Chondrocyte (in vitro differentiated cells): ENCODE measurements around the gene SLC41A1. TPM values are rescaled to one million over a fixed set of nuclear protein-coding genes. Genes with fewer than 3 reads are reported as not detected.

Experiments
- DNase-seq: peaks from one replicate; pipeline ENCODE4 v3.0.0; 2021; ENCODE audit warnings: mixed read lengths, low spot score
- H3K27ac Mint-ChIP-seq: one replicate; pipeline ENCODE4 v1.8.0; 2021; ENCODE audit warnings: mild to moderate bottlenecking, moderate library complexity, mixed read lengths; ENCODE audit not compliant: unreplicated experiment
- H3K27me3 Mint-ChIP-seq: 2 replicates; pipeline ENCODE4 v1.8.0; 2021; ENCODE audit warnings: low read depth, mixed read lengths
- H3K36me3 Mint-ChIP-seq: 2 replicates; pipeline ENCODE4 v1.8.0; 2021; ENCODE audit warnings: low read depth, mixed read lengths
- H3K4me1 Mint-ChIP-seq: 2 replicates; pipeline ENCODE4 v1.8.0; 2021; ENCODE audit warnings: low read depth, mild to moderate bottlenecking, mixed read lengths
- H3K4me3 Mint-ChIP-seq: one replicate; pipeline ENCODE4 v1.8.0; 2021; ENCODE audit warnings: mild to moderate bottlenecking, moderate library complexity, mixed read lengths; ENCODE audit not compliant: unreplicated experiment
- H3K9me3 Mint-ChIP-seq: 2 replicates; pipeline ENCODE4 v1.8.0; 2021; ENCODE audit warnings: low read depth, mixed read lengths
- total RNA-seq: library from RNA; stranded (reverse); gene quantifications from 3 replicates; pipeline ENCODE4 v1.2.1, GENCODE V29; 2021
- TF ChIP-seq, protein P1 (sequence below): fragments of 200-600 bp; sonication (generic); IDR thresholded peaks from 2 replicates; pipeline ENCODE4 v1.5.0; 2021; ENCODE audit warnings: antibody characterized with exemption, mild to moderate bottlenecking, moderate library complexity

SLC41A1 gene
- total RNA-seq, 1 donor from 2014 or later = 23.5 TPM

DNA sequence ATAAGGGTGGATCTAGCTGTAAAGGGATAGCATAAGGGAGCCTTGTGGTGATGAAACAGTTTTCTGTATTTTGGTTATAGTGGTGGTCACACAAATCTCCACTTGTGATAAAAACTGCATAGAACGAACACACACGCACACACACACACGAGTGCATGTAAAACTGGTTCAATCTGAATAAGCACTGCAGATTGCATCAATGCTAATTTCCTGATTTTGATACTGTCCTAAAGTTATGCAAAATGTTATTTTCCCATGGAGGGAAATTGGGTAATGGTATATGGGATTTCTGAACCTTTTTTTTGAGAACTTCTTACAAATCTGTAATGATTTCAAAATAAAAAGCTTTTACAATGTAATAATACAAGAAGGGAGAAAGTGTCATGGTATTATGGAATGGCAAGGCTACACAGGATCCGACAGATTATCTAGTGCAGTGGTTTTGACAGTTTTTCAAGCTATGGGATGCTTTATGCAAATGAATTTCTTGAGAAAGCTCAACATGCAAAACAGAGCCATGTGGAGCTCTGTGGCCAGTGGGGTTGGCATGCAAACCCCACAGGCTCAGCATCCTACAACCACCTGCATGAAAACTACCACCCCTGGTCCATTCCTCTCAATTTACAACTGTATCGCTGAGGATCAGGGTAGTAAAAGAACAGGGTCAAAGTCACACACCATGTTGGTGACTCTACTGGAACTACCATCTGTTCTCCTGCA, 18.8 kb downstream of the SLC41A1 start:
- no peaks in the 10 kb centered on the region for H3K4me1 Mint-ChIP-seq
- TF ChIP-seq, protein P1, sequence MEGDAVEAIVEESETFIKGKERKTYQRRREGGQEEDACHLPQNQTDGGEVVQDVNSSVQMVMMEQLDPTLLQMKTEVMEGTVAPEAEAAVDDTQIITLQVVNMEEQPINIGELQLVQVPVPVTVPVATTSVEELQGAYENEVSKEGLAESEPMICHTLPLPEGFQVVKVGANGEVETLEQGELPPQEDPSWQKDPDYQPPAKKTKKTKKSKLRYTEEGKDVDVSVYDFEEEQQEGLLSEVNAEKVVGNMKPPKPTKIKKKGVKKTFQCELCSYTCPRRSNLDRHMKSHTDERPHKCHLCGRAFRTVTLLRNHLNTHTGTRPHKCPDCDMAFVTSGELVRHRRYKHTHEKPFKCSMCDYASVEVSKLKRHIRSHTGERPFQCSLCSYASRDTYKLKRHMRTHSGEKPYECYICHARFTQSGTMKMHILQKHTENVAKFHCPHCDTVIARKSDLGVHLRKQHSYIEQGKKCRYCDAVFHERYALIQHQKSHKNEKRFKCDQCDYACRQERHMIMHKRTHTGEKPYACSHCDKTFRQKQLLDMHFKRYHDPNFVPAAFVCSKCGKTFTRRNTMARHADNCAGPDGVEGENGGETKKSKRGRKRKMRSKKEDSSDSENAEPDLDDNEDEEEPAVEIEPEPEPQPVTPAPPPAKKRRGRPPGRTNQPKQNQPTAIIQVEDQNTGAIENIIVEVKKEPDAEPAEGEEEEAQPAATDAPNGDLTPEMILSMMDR = no peak
- no peaks in the 10 kb centered on the region for H3K9me3 Mint-ChIP-seq
- no peak overlapping the region for H3K27ac Mint-ChIP-seq
- no peaks in the 10 kb centered on the region for H3K27me3 Mint-ChIP-seq
- DNase-seq = no peak
- H3K36me3 Mint-ChIP-seq = peaks cover 36% of the 10 kb centered on the region
- H3K4me3 Mint-ChIP-seq = no peak overlapping the region

GRCh38 chr1:205792961-205793673, 19.9 kb downstream of the SLC41A1 start:
- Mint-ChIP-seq H3K36me3 (peaks cover 28% of the 10 kb centered on the region), H3K4me1 (no peaks in the 10 kb centered on the region), H3K27me3 (no peaks in the 10 kb centered on the region), H3K27ac (no peak overlapping the region), H3K9me3 (no peaks in the 10 kb centered on the region), H3K4me3 (no peak overlapping the region)
- TF ChIP-seq, protein P1 = no peak
- no peak for DNase-seq

GRCh38 chr1:205792481-205792881, 20.5 kb downstream of the SLC41A1 start:
- Mint-ChIP-seq H3K4me3 (no peak overlapping the region), H3K9me3 (no peaks in the 10 kb centered on the region), H3K4me1 (no peaks in the 10 kb centered on the region), H3K27me3 (no peaks in the 10 kb centered on the region), H3K36me3 (peaks cover 24% of the 10 kb centered on the region), H3K27ac (no peak overlapping the region)
- DNase-seq = no peak
- TF ChIP-seq, protein P1 = no peak

DNA sequence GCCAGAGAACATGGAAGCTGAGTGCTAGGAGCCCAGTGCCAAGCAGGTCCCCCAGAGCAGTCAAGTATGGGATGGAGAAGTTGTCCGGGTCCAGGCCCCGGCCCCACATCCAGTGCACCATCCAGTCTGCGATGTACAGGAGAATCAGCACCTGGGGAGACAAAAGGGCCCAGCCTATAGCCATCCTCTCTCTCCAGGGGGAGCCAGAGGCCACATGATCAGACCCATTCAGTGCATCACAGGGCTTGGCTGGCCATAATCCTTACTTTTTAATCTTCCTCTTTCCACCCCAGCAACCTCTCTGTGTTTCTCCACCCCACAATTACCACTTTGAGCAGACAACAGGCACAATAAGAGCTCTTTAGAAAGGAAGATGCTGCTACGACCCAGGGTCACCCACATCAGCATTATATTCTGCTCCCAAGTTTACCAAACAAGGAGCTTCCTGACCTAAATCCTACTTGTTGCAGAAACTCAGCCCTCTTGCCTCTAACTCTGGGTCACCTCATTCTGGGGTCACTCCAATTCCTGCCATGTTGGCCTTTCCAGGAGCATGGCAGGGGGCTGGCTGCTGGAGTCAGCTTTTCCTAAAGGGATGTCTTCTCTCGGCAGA, 21.3 kb downstream of the SLC41A1 start:
- Mint-ChIP-seq H3K4me1 (no peaks in the 10 kb centered on the region), H3K4me3 (no peak overlapping the region), H3K9me3 (no peaks in the 10 kb centered on the region), H3K36me3 (peaks cover 23% of the 10 kb centered on the region), H3K27ac (no peak overlapping the region), H3K27me3 (no peaks in the 10 kb centered on the region)
- DNase-seq = no peak
- TF ChIP-seq, protein P1 = peak; percentile 82

- no peaks in the 10 kb centered on the region for H3K9me3 Mint-ChIP-seq
- no peak overlapping the region for H3K4me3 Mint-ChIP-seq
- no peak for DNase-seq
- H3K4me1 Mint-ChIP-seq = no peaks in the 10 kb centered on the region
- no peaks in the 10 kb centered on the region for H3K27me3 Mint-ChIP-seq
- no peak overlapping the region for H3K27ac Mint-ChIP-seq
- TF ChIP-seq, protein P1 = no peak
- H3K36me3 Mint-ChIP-seq = peaks cover 14% of the 10 kb centered on the region
These were observed 25.6 kb downstream of the SLC41A1 start for GRCh38 chr1:205787287-205787916.
